Stimulated activated CD8-positive, alpha-beta memory T cell treated with anti-CD3 and anti-CD28 coated beads, Interleukin-12 subunit alpha, Interleukin-12 subunit beta, amount 100 ng/mL, for 4 hours (primary cell): ENCODE data around the gene GALNT15.
A peak's percentile ranks its signal among the peaks of the same experiment; 100 is the strongest.

ENCODE experiments used
- DNase-seq: peaks from one replicate; pipeline ENCODE4 v3.0.0-alpha.2; 2020; ENCODE audit warnings: low read depth

The GALNT15 gene

GRCh38 chr3:16252988-16253387, 78.5 kb downstream of the GALNT15 start:
- DNase-seq: no peak

- DNase-seq: no peak
These were observed 79.1 kb downstream of the GALNT15 start for GRCh38 chr3:16253601-16254000.

- no peak for DNase-seq
These were observed 80.4 kb downstream of the GALNT15 start for GRCh38 chr3:16254916-16255315.

GRCh38 chr3:16255326-16255725, 80.8 kb downstream of the GALNT15 start:
- no peak for DNase-seq

- no peak for DNase-seq
These were observed 81.2 kb downstream of the GALNT15 start for GRCh38 chr3:16255726-16256125.

- DNase-seq: no peak
These were observed 82.8 kb downstream of the GALNT15 start for GRCh38 chr3:16257309-16257708.

GRCh38 chr3:16258177-16258576, 83.7 kb downstream of the GALNT15 start:
- DNase-seq: no peak

- no peak for DNase-seq
These were observed 84.4 kb downstream of the GALNT15 start for GRCh38 chr3:16258866-16259265.

- DNase-seq: no peak
These were observed 85.6 kb downstream of the GALNT15 start for GRCh38 chr3:16260046-16260445.

- DNase-seq: no peak
These were observed 87.7 kb downstream of the GALNT15 start for GRCh38 chr3:16262174-16262573.

GRCh38 chr3:16264174-16264707, 89.8 kb downstream of the GALNT15 start:
- DNase-seq: no peak

GRCh38 chr3:16264708-16265454, 90.4 kb downstream of the GALNT15 start, which contains the start of the genes DPH3 and OXNAD1:
TSS of gene DPH3 (minus strand) at chr3:16264943. CDS start at chr3:16264876, 67 bp downstream.
TSS of gene OXNAD1 (plus strand) at chr3:16265212. CDS start at chr3:16270953, 5,741 bp downstream.
- peak; percentile 98 for DNase-seq

GRCh38 chr3:16265455-16265786, 90.9 kb downstream of the GALNT15 start:
- DNase-seq: no peak

GRCh38 chr3:16266714-16267113, 92.2 kb downstream of the GALNT15 start:
- no peak for DNase-seq

- no peak for DNase-seq
These were observed 96.4 kb downstream of the GALNT15 start for GRCh38 chr3:16270855-16271254.

- no peak for DNase-seq
These were observed 98.1 kb downstream of the GALNT15 start for GRCh38 chr3:16272588-16272987.

- no peak for DNase-seq
These were observed 99.4 kb downstream of the GALNT15 start for GRCh38 chr3:16273867-16274266.

- DNase-seq: no peak
These were observed 103.0 kb downstream of the GALNT15 start for GRCh38 chr3:16277471-16277870.

- no peak for DNase-seq
These were observed 104.7 kb downstream of the GALNT15 start for GRCh38 chr3:16279010-16279801.

GRCh38 chr3:16280671-16281070, 106.2 kb downstream of the GALNT15 start:
- DNase-seq: no peak
